ENCODE results near the gene NEBL.

The NEBL gene

GRCh38 chr10:20863008-20863407 lies 34.1 kb downstream of the NEBL start:
- no peak for DNase-seq (ENCODE audit: low spot score)

GRCh38 chr10:20858292-20859124 lies 38.6 kb downstream of the NEBL start:
- DNase-seq (ENCODE audit: low spot score) = no peak

- DNase-seq (ENCODE audit: low spot score) = no peak
These were observed 40.6 kb downstream of the NEBL start for GRCh38 chr10:20856484-20856883.

- DNase-seq (ENCODE audit: low spot score) = no peak
These were observed 41.6 kb downstream of the NEBL start for GRCh38 chr10:20855398-20856038.

- no peak for DNase-seq (ENCODE audit: low spot score)
These were observed 43.8 kb downstream of the NEBL start for GRCh38 chr10:20853276-20853675.

- DNase-seq (ENCODE audit: low spot score) = no peak
These were observed 44.8 kb downstream of the NEBL start for GRCh38 chr10:20852303-20852702.

- no peak for DNase-seq (ENCODE audit: low spot score)
These were observed 49.6 kb downstream of the NEBL start for GRCh38 chr10:20847512-20847911.

GRCh38 chr10:20846263-20846662 lies 50.8 kb downstream of the NEBL start:
- DNase-seq (ENCODE audit: low spot score) = no peak

GRCh38 chr10:20841419-20841818 lies 55.7 kb downstream of the NEBL start:
- DNase-seq (ENCODE audit: low spot score) = no peak

GRCh38 chr10:20839910-20840309 lies 57.2 kb downstream of the NEBL start:
- no peak for DNase-seq (ENCODE audit: low spot score)

GRCh38 chr10:20839141-20839540 lies 58.0 kb downstream of the NEBL start:
- no peak for DNase-seq (ENCODE audit: low spot score)

GRCh38 chr10:20836401-20836800 lies 60.7 kb downstream of the NEBL start:
- no peak for DNase-seq (ENCODE audit: low spot score)

GRCh38 chr10:20835335-20835734 lies 61.8 kb downstream of the NEBL start:
- no peak for DNase-seq (ENCODE audit: low spot score)

GRCh38 chr10:20834825-20835224 lies 62.3 kb downstream of the NEBL start:
- no peak for DNase-seq (ENCODE audit: low spot score)

GRCh38 chr10:20822825-20823224 lies 74.3 kb downstream of the NEBL start:
- DNase-seq (ENCODE audit: low spot score) = no peak

GRCh38 chr10:20817646-20818045 lies 79.5 kb downstream of the NEBL start:
- no peak for DNase-seq (ENCODE audit: low spot score)

GRCh38 chr10:20817116-20817515 lies 80.0 kb downstream of the NEBL start:
- no peak for DNase-seq (ENCODE audit: low spot score)

GRCh38 chr10:20814116-20814515 lies 83.0 kb downstream of the NEBL start:
- DNase-seq (ENCODE audit: low spot score) = no peak

GRCh38 chr10:20811131-20811530 lies 86.0 kb downstream of the NEBL start:
- no peak for DNase-seq (ENCODE audit: low spot score)

GRCh38 chr10:20809631-20810030 lies 87.5 kb downstream of the NEBL start:
- DNase-seq (ENCODE audit: low spot score) = no peak

GRCh38 chr10:20806487-20806886 lies 90.6 kb downstream of the NEBL start:
- no peak for DNase-seq (ENCODE audit: low spot score)

GRCh38 chr10:20797290-20797689 lies 99.8 kb downstream of the NEBL start:
- DNase-seq (ENCODE audit: low spot score) = no peak

GRCh38 chr10:20795391-20795790 lies 101.7 kb downstream of the NEBL start:
- no peak for DNase-seq (ENCODE audit: low spot score)

GRCh38 chr10:20785174-20785573 lies 111.9 kb downstream of the NEBL start:
- no peak for DNase-seq (ENCODE audit: low spot score)

Measured in germinal center (tissue), 1 donor.